Keratinocyte (primary cell): Measurements from ENCODE around the gene KRTAP10-4.

Source experiments
- EZH2 ChIP-seq: IDR thresholded peaks from one replicate; pipeline ENCODE4 v1.6.1; 2012; ENCODE audit warnings: inconsistent platforms, mild to moderate bottlenecking, low read length, moderate library complexity
- TF ChIP-seq, protein P1 (sequence below), 3 experiments: IDR thresholded peaks in 1 of 3; conservative IDR thresholded peaks in 1 of 3; optimal IDR thresholded peaks in 1 of 3; 2 replicates in 2 of 3; 3 replicates in 1 of 3; pipeline versions ENCODE3 to v1.5.1; 2011; ENCODE audit warnings: low read length in 3 of 3, mild to moderate bottlenecking in 3 of 3, moderate library complexity in 2 of 3, control low read depth in 1 of 3, inconsistent platforms in 1 of 3; ENCODE audit not compliant: insufficient read depth in 2 of 3; ENCODE audit errors: extremely low read depth in 1 of 3

DNA sequence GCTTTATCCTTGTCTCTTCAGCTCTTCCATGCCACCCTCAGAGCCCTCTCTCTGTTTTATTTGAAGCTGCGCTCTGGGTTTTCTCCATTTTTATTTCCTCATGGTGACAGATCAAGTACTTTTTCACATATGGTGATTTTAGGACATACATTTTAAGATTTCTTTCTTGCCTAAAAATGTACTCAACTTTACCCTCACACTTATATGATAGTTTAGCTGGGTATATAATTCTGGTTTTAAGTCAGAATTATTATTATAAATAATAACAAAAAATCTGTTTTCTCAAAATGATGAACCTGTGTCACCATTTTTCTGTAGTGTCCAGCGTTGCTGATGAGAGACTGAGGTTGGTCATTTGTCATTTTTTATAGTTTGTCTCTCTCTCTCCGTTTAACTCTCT is 7.6 kb downstream of the KRTAP10-4 start:
- TF ChIP-seq, protein P1, sequence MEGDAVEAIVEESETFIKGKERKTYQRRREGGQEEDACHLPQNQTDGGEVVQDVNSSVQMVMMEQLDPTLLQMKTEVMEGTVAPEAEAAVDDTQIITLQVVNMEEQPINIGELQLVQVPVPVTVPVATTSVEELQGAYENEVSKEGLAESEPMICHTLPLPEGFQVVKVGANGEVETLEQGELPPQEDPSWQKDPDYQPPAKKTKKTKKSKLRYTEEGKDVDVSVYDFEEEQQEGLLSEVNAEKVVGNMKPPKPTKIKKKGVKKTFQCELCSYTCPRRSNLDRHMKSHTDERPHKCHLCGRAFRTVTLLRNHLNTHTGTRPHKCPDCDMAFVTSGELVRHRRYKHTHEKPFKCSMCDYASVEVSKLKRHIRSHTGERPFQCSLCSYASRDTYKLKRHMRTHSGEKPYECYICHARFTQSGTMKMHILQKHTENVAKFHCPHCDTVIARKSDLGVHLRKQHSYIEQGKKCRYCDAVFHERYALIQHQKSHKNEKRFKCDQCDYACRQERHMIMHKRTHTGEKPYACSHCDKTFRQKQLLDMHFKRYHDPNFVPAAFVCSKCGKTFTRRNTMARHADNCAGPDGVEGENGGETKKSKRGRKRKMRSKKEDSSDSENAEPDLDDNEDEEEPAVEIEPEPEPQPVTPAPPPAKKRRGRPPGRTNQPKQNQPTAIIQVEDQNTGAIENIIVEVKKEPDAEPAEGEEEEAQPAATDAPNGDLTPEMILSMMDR (optimal IDR thresholded peaks at IDR 0.05 in 1 of 3, IDR thresholded peaks at IDR 0.05 in 1 of 3, conservative IDR thresholded peaks at IDR 0.05 in 1 of 3; ENCODE audit: extremely low read depth in 1 of 3, insufficient read depth in 2 of 3, low read length in 3 of 3), result no peak
- TF ChIP-seq EZH2, result no peak
